Panc1 (cell line): ENCODE results near the gene MTM1.

Experiments used
- CTCF ChIP-seq: fragments of 450-650 bp; IDR thresholded peaks from 2 replicates; pipeline ENCODE4 v1.5.1; 2017; ENCODE audit warnings: mild to moderate bottlenecking
- POLR2AphosphoS5 ChIP-seq: IDR thresholded peaks from 2 replicates; pipeline ENCODE4 v1.6.1; 2012; ENCODE audit warnings: mild to moderate bottlenecking, low read depth, low read length, moderate library complexity
- SIN3A ChIP-seq: IDR thresholded peaks from 2 replicates; pipeline ENCODE4 v1.6.1; 2012; ENCODE audit warnings: low read depth, mild to moderate bottlenecking, low read length, moderate library complexity, borderline replicate concordance; ENCODE audit not compliant: insufficient read depth

GRCh38 chrX:150533863-150534262 lies 34.6 kb upstream of the MTM1 start:
- TF ChIP-seq CTCF (no peak), SIN3A (no peak), POLR2AphosphoS5 (no peak)
